Skin of body (tissue), 2 donors: ENCODE results near the gene FUT2. TPM values are rescaled to one million over a fixed set of nuclear protein-coding genes. Genes with fewer than 3 reads are reported as not detected.
A peak's percentile ranks its signal among the peaks of the same experiment; 100 is the strongest.
"Not testable (repeated sequence)": the region's sequence is repeated elsewhere in the genome, so short reads cannot be mapped to it uniquely, and the experiment has no call there.

Experiments used
- DNase-seq: peaks from one replicate; lab custom pipeline; 2025; lab: John Stamatoyannopoulos, UW
- total RNA-seq: library from RNA; depleted of rRNA; stranded (reverse); fragments of >200 nt; gene quantifications from one replicate; pipeline ENCODE4 v1.2.3, GENCODE V29; 2014

Gene FUT2
- total RNA-seq, 1 donor from 2014 or later = 0.59 TPM

- DNase-seq = peak; percentile 35
Measured at GRCh38 chr19:48670699-48671445, 24.9 kb upstream of the FUT2 start.

DNA sequence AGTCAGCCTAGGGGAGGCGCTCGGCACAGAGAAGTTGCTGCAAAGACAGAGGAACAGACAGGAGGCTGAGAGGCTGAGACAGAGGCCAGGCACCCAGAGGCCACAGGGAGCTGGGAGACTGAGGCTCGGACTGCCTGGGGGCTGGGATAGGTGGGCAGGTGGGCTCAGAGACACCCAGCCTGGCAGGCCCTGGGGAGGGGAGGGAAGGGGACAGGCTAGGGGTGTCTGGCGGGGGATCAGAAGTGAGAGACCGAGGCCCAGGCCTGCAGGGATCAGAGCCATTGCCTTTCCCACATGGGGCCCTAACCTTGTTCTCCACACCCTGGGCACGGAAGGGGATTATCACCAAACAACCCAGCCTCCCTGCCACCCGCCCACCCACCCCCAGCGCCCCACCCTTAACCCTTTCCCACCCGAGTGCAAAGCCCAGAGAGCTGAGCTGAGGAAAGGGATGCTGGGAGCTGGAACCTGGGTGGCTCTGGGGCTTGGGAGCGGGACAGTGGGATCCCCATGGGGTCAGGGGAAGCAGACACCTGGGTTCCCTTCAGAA lies 24.2 kb upstream of the FUT2 start:
- no peak for DNase-seq

DNA sequence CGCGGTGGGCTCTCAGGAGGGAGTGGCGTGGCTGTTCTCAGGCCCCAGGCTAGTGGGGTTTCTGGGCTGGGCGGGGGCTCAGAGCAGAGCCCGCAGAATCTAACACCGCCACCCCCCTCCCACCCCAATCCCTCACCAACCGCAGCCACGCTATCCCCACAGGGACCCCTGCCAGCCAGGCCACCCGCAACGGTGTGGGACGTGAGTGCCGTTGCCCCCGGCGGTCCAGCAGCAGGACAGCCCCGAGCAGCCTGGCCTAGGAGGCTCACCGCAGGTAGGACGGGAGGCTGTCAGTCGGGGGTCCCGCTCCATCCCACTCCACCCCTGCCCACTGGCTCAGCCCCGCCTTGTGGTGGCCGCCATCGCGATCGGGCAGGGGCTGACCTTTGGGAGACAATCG lies 22.8 kb upstream of the FUT2 start, which contains the start of gene NTN5:
Gene NTN5 (minus strand): TSS at position 24 of the 400 bp plus-strand sequence. CDS start 2,031 bp downstream, outside the sequence.
- DNase-seq = no peak

- DNase-seq = no peak
Measured at GRCh38 chr19:48673436-48674100, 22.2 kb upstream of the FUT2 start.

GRCh38 chr19:48674216-48674809 lies 21.5 kb upstream of the FUT2 start:
- DNase-seq = no peak

- peak; percentile 55 for DNase-seq
Measured at GRCh38 chr19:48674921-48675824, 20.6 kb upstream of the FUT2 start.

GRCh38 chr19:48676487-48676886 lies 19.3 kb upstream of the FUT2 start:
- DNase-seq = no peak

GRCh38 chr19:48676887-48677286 lies 18.9 kb upstream of the FUT2 start:
- DNase-seq = no peak

DNA sequence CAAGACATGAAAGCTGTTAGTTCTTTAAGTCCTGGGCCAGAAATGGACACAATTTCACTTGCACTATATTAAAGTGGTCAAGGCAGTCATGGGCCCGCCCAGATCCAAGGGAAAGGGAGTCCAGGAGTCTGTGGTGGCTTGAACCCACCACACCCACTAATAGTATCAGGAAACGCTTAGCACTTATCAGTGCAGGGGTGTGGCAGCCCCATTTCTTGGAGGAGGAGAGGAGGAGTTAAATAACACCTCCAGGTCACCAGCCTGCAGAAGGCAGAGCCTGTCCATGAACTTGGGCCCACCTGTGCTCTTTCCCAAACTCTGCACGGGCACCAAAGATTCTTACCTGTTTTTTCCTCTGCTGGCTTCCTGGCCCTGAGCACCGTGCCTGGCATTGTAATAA lies 17.6 kb upstream of the FUT2 start:
- DNase-seq = no peak

- not testable (repeated sequence) for DNase-seq
Measured at GRCh38 chr19:48680006-48680405, 15.8 kb upstream of the FUT2 start.

GRCh38 chr19:48680436-48681126 lies 15.2 kb upstream of the FUT2 start:
- no peak for DNase-seq

DNA sequence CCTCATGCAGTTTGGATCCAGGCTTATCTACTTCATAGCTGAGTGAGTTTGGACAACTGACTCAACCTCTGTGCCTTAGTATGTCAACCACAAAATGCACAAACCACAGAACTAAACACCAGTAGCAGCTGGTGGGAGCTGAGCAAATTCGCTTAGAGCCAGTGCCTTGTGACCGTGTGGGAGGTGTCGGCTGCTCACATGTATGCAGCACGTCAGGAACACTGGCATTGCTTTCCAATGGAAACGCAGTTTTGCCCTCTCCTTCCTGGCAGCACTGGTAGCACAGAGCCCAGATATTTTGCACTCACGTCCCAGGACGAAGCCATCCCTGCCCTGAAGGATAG lies 14.7 kb upstream of the FUT2 start:
- no peak for DNase-seq

DNA sequence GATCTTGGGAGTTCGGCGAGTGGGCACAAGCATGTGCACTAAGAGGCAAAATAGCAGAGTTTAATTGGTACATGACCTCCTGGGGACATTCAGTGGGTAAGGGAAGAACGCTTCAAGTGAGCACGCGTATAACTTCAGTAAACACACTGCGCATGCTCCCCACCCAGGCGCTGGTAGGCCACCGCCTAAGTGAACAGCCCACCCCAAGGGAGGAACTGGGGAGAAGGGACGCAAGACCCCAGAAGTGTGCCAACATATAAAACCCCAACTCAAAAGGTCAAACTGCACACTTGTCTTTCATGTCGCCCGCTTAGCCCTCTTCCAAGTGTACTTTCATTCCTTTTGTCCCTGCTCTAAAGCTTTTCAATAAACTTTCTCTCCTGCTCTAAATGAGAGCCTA lies 12.4 kb upstream of the FUT2 start:
- DNase-seq = peak; percentile 63

DNA sequence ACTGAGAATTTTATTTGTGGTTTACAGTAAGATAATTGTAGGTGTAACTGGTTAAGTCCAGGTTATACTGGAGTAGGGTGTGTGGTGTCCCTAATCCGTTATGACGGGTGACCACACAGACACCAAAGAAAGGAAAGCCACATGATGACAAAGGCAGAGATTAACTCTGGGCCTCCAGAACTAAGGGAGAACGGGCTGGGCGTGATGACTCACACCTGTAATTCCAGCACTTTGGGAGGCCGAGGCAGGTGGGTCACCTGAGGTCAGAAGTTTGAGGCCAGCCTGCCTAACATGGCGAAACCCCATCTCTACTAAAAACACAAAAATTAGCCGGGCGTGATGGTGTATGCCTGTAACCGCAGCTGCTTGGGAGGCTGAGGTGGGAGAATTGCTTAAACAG lies 10.2 kb upstream of the FUT2 start:
- DNase-seq = no peak

- no peak for DNase-seq
Measured at GRCh38 chr19:48686088-48686487, 9.7 kb upstream of the FUT2 start.

- not testable (repeated sequence) for DNase-seq
Measured at GRCh38 chr19:48686637-48687036, 9.1 kb upstream of the FUT2 start.

DNA sequence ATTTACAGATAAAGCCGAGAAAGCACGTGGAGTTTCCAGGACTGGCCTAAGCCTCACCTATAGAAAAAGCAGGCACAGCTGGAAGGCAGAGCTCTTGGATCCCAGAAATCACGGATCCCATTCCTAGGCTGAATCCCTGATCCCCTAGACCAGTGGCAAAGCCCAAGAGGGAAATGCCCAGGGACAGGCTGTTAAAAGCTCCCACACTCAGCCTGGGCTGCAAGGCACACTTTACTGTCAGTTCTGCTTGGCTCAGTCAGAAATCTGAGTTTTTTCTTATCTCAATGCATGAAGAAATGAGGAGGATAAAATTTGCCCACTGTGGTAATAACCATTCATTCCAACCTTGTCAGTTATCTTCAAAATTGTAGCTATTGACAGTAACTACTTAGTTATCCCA lies 8.0 kb upstream of the FUT2 start:
- no peak for DNase-seq

GRCh38 chr19:48689449-48689848 lies 6.3 kb upstream of the FUT2 start:
- DNase-seq = peak; percentile 36

DNA sequence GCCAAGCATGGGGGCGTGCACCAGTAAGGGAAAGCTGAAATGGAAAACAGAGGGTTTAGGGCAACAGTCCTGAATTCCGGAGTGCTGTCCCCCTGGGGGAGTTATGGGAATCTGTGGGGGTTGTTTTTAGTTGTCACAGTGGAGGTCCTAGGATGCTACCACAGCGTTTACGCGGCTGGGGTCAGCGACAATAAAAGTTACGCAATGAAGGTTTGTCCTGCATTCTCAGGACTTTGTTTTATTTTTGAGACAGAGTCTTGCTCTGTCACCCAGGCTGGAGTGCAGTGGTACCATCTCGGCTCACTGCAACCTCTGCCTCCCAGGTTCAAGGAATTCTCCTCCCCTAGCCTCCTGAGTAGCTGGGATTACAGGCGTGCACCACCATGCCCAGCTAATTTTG lies 2.1 kb upstream of the FUT2 start:
- DNase-seq = not testable (repeated sequence)

DNA sequence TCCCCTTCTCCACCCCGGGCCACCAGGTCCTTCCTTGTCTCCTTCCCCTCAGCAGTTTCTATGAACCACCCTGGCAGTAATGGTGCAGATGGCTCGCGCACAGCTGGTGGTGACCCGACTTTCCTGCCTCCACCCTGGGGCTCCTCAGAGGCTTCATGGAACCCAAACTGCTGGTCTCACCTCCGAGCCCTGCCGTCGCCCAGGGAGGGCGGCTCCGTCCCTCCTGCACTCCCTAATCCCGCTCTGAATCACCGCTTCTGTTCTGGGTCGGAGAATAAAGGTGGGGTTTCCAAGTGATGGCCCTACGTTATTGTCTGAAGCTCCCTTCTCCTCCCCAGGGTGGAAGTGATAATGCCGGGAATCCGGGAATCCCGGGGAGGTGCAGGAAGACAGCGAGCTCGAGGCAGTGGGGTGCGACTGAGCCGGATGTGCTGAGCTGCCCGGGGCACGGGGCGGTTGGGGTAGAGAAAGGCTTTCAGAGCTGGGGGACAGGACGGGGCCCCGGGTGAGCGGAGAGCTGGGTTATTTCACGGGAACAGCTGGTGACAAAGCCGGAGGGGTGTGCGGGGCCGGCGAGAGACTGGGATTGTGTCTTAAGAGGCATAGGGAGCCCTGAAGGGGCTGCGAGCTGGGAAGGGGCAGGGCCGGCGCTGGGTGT lies 711 bp downstream of the FUT2 start:
- no peak for DNase-seq
